ENCODE measurements around the gene GATAD2A.

The GATAD2A gene

DNA sequence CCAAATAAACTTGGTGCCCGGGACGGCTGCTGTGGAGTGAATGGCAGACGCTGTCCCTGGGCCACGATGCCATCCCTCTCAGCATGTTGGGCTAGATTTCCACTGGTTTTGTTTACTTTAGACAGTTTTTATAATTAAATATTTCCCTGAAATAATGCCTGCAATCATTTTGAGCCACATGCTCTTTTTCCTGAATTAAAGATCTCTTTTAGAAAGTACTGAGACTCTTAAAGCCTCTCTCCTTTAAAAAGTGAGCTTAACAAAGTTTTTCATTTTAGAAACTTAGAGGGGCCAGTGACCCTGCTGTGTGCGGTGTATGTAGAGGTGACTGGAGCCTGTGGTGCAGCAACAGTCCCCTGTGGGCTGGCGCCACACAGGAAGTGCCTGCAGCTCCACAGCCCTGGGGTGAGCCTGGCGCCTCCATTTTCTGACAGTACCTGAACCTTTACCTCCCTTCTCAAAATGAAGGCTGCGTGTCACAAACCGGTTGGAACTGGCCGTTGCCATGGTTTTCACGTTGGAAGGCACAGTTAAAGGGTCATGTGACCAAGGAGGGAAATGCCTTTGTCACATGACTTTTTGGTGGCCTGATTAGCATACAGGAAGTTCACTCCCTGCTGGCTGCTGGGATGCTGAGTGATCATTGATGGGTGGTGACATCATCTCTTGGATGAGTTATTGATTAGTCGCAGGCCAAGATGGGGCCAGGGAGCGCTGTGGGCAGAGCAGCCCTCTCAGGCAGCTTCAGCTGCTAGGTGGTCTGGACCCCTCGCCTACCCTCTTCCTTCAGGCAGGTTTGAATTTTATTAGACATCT, 83.6 kb downstream of the GATAD2A start:
- peak; percentile 61 to 67 for DNase-seq (ENCODE audit: low read depth in 2 of 2)

DNA sequence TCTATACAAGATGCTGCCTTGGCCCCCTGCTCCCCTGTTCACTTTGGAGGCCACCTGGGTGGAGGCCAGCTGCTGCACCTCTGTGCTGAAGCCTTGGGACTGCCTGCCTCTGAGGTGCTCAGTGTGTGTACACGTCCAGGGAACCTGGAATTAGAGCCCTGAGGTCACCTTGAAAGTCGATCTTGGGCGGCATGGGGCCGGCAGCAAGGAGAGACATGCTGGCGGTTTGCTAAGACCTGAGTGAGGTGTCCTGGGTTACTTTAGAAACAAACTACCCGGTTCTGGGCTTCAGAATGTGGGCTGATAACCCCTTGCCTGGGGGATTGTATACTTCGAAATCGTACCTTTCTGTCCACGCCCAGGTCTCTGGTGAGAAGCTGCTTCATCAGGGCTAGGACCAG, 84.3 kb downstream of the GATAD2A start:
- no peak for DNase-seq (ENCODE audit: low read depth in 2 of 2)

- DNase-seq (ENCODE audit: low read depth in 2 of 2) = peak; percentile 69 to 75
Observed at GRCh38 chr19:19490214-19490968, 84.9 kb downstream of the GATAD2A start.

DNA sequence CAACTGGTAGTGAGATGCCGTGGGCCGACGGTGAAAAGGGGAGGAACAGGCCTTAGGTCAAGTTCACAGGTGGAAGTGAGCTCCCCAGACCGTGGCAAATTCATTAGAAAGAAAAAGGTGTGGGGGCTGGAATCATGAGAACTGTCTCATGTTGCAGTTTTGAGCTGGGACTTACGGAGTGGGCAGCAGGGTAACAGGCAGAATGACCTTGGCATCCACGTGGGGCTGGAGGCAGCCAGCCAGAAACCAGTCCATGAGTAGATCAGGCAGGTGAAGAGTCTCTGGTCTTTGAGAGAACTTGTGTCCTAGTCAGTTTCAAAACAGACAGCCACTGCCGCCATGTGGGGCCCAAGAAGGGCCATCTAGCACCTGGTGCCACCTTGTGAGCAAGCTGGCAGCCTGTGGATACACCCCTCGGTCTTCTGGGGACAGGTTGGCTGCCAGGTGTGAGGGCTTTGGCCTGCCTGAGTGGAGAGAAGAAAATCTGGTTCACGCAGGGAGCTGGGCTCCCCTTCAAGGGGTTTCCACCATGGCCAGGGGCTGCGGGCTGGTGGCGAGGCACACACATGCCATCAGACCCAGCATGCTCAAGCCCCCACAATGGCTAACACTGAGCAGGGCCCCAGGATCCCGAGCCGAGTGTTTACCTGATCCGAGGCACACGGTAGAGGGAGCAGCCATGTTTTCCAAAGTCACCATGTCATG, 86.0 kb downstream of the GATAD2A start:
- DNase-seq (ENCODE audit: low read depth in 2 of 2) = no peak

- no peak for DNase-seq (ENCODE audit: low read depth in 2 of 2)
Observed at GRCh38 chr19:19492026-19492610, 86.6 kb downstream of the GATAD2A start.

- DNase-seq (ENCODE audit: low read depth in 2 of 2) = no peak
Observed at GRCh38 chr19:19493841-19494546, 88.5 kb downstream of the GATAD2A start.

DNA sequence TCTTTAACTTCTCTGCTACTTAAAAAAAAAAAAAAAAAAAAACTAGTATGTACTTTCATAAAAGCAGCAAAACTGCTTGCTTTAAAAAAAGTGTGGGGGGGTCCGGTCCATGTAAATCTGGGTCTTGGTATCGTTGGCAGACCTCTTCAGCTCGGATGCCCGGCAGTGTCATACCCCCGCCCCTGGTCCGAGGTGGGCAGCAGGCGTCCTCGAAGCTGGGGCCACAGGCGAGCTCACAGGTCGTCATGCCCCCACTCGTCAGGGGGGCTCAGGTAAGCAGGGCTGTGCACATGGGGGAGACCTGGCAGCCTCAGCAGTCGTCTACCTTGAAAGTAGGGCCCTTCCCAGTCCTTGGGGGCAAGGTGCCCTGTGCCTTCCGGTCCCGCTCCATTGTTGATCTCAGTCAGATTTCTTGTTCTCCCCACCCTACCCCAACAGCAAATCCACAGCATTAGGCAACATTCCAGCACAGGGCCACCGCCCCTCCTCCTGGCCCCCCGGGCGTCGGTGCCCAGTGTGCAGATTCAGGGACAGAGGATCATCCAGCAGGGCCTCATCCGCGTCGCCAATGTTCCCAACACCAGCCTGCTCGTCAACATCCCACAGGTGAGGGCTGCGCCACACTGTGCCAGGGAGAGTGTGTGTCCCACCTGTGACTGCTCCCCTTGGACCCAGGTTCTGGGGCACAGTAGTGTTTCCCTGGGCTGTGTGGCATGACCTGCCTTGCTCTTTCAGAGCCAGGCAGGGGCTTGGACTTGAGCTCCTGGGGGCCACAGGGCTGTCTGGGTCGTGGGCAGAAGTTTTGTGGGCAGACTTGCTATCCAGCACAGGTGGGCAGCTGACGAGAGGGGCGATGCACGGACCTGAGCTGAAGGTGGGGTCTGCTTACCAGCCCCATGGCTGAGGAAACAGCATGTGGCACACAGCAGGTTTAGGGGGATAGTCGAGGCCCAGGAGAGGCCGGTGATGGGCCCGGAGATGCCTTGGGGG, 90.4 kb downstream of the GATAD2A start:
- DNase-seq (ENCODE audit: low read depth in 2 of 2) = no peak

DNA sequence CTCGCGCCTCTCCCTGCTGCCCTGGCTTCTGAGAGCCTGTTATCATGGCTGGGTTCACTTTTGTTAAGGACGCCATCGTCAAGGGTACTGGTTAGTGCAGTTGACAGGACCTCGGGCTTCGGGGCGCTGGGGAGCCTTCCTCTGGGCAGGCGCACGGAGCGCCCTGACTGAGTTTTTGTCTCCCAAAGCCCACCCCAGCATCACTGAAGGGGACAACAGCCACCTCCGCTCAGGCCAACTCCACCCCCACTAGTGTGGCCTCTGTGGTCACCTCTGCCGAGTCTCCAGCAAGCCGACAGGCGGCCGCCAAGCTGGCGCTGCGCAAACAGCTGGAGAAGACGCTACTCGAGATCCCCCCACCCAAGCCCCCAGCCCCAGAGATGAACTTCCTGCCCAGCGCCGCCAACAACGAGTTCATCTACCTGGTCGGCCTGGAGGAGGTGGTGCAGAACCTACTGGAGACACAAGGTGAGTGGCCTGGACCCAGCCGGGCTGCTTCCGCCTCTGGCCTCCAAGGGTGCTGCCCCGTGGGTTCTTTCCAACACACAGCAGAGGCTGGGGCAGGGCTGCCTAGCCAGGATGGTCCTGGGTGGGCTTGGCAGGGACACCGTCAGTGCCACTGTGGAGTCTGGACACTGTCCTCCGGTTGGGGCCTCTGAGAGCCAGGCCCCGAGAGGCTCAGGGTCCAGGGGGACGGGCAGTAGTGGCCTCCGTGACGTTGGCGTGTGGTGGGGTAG, 92.9 kb downstream of the GATAD2A start:
- no peak for DNase-seq (ENCODE audit: low read depth in 2 of 2)

- no peak for DNase-seq (ENCODE audit: low read depth in 2 of 2)
Observed at GRCh38 chr19:19499272-19499995, 94.0 kb downstream of the GATAD2A start.

- DNase-seq (ENCODE audit: low read depth in 2 of 2) = no peak
Observed at GRCh38 chr19:19500975-19501644, 95.6 kb downstream of the GATAD2A start.

DNA sequence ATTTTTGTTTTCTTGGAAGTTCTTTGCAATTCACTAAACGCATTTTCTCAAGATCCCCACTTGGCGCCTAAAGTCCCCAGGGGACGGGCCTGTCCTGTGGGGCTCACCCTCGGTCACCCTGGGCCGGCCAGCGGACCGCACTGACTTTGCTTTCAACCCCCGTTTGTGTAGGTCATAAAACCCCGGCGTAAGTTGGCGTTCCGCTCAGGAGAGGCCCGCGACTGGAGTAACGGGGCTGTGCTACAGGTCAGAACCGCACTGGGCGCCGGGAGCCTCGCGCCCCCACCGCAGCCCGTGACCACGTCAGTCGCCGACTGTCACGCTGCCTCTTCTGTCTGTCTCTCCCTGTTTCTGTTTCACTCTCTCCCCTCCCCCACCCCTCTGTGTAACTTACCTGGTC, 96.3 kb downstream of the GATAD2A start:
- no peak for DNase-seq (ENCODE audit: low read depth in 2 of 2)

DNA sequence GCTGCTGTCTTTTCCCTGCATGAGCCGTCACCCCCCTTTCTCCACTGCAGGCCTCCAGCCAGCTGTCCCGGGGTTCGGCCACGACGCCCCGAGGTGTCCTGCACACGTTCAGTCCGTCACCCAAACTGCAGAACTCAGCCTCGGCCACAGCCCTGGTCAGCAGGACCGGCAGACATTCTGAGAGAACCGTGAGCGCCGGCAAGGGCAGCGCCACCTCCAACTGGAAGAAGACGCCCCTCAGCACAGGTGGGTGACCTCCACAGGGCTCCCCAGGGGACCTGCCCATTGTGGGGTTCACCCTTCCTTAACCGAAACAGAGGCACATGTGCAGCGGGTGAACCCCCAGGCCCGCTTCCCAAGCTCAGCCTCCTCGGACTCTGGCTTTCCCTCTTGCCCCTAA, 96.8 kb downstream of the GATAD2A start:
- no peak for DNase-seq (ENCODE audit: low read depth in 2 of 2)

GRCh38 chr19:19502808-19503602, 97.5 kb downstream of the GATAD2A start:
- no peak for DNase-seq (ENCODE audit: low read depth in 2 of 2)

GRCh38 chr19:19504754-19505668, 99.5 kb downstream of the GATAD2A start:
- DNase-seq (ENCODE audit: low read depth in 2 of 2) = no peak

DNA sequence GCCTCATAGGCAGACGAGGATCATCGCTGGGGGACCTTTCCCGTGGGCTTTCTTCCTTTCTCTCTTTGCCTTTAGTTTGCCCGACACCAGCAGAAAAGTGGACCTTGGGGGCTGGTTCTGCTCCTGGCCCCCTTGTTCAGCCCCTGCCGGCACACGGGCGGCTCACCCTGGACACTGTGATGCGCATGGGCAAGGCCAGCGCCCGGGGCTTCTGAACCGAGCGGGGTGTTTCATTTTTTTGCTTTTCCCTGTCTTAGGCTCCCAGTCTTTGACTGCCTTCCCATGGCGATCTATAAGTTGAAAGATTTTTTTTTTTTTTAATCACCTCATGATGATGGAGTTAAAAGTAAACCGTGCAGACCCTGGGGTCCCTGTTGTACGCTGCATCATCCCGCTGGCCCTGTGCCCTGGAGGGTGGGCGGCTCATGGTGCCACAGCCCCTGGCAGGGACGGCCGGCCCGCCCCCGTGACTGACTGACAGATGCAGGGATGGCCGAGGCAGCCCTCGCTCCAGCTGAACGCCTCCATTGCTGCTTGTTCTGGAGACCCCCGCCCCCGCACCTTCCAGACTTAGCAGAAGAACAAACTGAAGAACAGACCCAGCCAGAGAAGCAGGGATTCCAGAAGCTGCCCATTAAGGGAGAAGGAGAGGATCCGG, 100.3 kb downstream of the GATAD2A start:
- no peak for DNase-seq (ENCODE audit: low read depth in 2 of 2)

- no peak for DNase-seq (ENCODE audit: low read depth in 2 of 2)
Observed at GRCh38 chr19:19506592-19506991, 101.1 kb downstream of the GATAD2A start.

All from activated CD4-positive, alpha-beta T cell treated with anti-CD3 and anti-CD28 coated beads for 24 hours (primary cell).